K562 (cell line): ENCODE measurements around the gene BBC3. TPM values are rescaled to one million over a fixed set of nuclear protein-coding genes. Genes with fewer than 3 reads are reported as not detected.
A peak's percentile ranks its signal among the peaks of the same experiment; 100 is the strongest.

Source experiments
- ATF6 ChIP-seq: sonication (generic); formaldehyde crosslinking; IDR thresholded peaks from 2 replicates; pipeline ENCODE4 v1.4.0; 2020; ENCODE audit warnings: mild to moderate bottlenecking, missing genetic modification reagents
- DNMT1 ChIP-seq: fragments of 450-650 bp; IDR thresholded peaks from 2 replicates; pipeline ENCODE4 v1.6.1; 2016; ENCODE audit warnings: antibody characterized with exemption, mild to moderate bottlenecking
- EHMT2 ChIP-seq: fragments of 450-650 bp; IDR thresholded peaks from 2 replicates; pipeline ENCODE4 v1.6.1; 2018; ENCODE audit warnings: antibody characterized with exemption
- HNRNPUL1 ChIP-seq: fragments of 200-400 bp; formaldehyde crosslinking; IDR thresholded peaks from 2 replicates; pipeline ENCODE4 v1.6.1; 2017; ENCODE audit warnings: low read length
- KLF10 ChIP-seq: fragments of 250-450 bp; sonication (Bioruptor Pico); IDR thresholded peaks from 2 replicates; pipeline ENCODE4 v1.6.1; 2021; ENCODE audit warnings: matching md5 sums
- MAFG ChIP-seq: fragments of 450-650 bp; conservative IDR thresholded peaks from 2 replicates; pipeline ENCODE4 v1.6.1; 2016; ENCODE audit warnings: missing genetic modification characterization, missing compliant biosample characterization
- NFE2 ChIP-seq: IDR thresholded peaks from 2 replicates; pipeline ENCODE4 v1.6.1; 2014; ENCODE audit warnings: antibody characterized with exemption, low read depth
- NR0B1 ChIP-seq: fragments of 450-650 bp; IDR thresholded peaks from one replicate; pipeline ENCODE4 v1.6.1; 2018; ENCODE audit warnings: mild to moderate bottlenecking, moderate library complexity; ENCODE audit not compliant: partially characterized antibody
- NR2F6 ChIP-seq: fragments of 450-650 bp; formaldehyde crosslinking; IDR thresholded peaks from 2 replicates; pipeline ENCODE4 v1.4.0; 2020; ENCODE audit warnings: mild to moderate bottlenecking
- PYGO2 ChIP-seq: fragments of 450-650 bp; IDR thresholded peaks from 2 replicates; pipeline ENCODE4 v1.6.1; 2016; ENCODE audit warnings: mild to moderate bottlenecking, missing genetic modification characterization, moderate library complexity, missing compliant biosample characterization
- RHOXF2B ChIP-seq: fragments of 250-450 bp; sonication (Bioruptor Pico); conservative IDR thresholded peaks from 2 replicates; pipeline ENCODE4 v1.5.1; 2021
- SNAPC5 ChIP-seq: fragments of 250-450 bp; sonication (Bioruptor Pico); IDR thresholded peaks from 2 replicates; pipeline ENCODE4 v1.8.0; 2021; ENCODE audit warnings: moderate library complexity, mild to moderate bottlenecking, inconsistent platforms
- YY1 ChIP-seq, 3 experiments: IDR thresholded peaks; 2 replicates each; pipeline ENCODE4 v1.6.1; 2011; ENCODE audit warnings: low read length in 2 of 3, mild to moderate bottlenecking in 2 of 3, moderate library complexity in 2 of 3, borderline replicate concordance in 1 of 3, control low read depth in 1 of 3, low read depth in 1 of 3; ENCODE audit not compliant: insufficient read depth in 3 of 3, insufficient replicate concordance in 2 of 3, control insufficient read depth in 1 of 3, insufficient read length in 1 of 3; ENCODE audit errors: extremely low read depth in 1 of 3
- ZBTB33 ChIP-seq: sonication (generic); formaldehyde crosslinking; IDR thresholded peaks from 2 replicates; pipeline ENCODE4 v1.8.1; 2023; ENCODE audit warnings: mild to moderate bottlenecking, missing genetic modification reagents
- ZMIZ1 ChIP-seq, 2 experiments: fragments of 150-350 bp in 1 of 2; IDR thresholded peaks; 2 replicates each; pipeline ENCODE4 v1.6.1; 2012 to 2016; ENCODE audit warnings: low read depth in 2 of 2, low read length in 2 of 2, mild to moderate bottlenecking in 1 of 2, moderate library complexity in 1 of 2
- ZNF217 ChIP-seq: sonication (generic); formaldehyde crosslinking; IDR thresholded peaks from 2 replicates; pipeline ENCODE4 v1.8.0; 2022; ENCODE audit warnings: mild to moderate bottlenecking, missing genetic modification reagents
- ZNF561 ChIP-seq: fragments of 450-650 bp; formaldehyde crosslinking; conservative IDR thresholded peaks from 2 replicates; pipeline ENCODE4 v1.4.0; 2020; ENCODE audit warnings: mild to moderate bottlenecking, moderate library complexity
- ZNF584 ChIP-seq: fragments of 200-800 bp; sonication (Bioruptor generic); IDR thresholded peaks from 2 replicates; pipeline ENCODE4 v1.6.1; 2016; ENCODE audit warnings: low read depth, mild to moderate bottlenecking, missing genetic modification characterization, missing compliant biosample characterization
- polyA plus RNA-seq, 8 experiments: library from polyadenylated mRNA; depleted of rRNA in 4 of 8; stranded (reverse) in 5 of 8; unstranded in 3 of 8; fragments of >200 nt; fragmentation: Nextera tagmentation in 2 of 8; fragmentation: Illumina TruSeq in 1 of 8; extraction: Ambion mirVana in 2 of 8; extraction: Trizol in 1 of 8; gene quantifications; 2 replicates each; pipeline versions ENCODE4 v1.2.1 to v1.2.3, GENCODE V29; 2011 to 2014; ENCODE audit warnings: inconsistent platforms in 1 of 8, missing spikeins in 1 of 8
- total RNA-seq, 7 experiments: library from RNA; depleted of rRNA in 6 of 7; stranded (reverse); fragments of >200 nt in 6 of 7; fragmentation: Illumina TruSeq in 2 of 7; extraction: Trizol in 2 of 7; gene quantifications; 2 replicates each; pipeline versions ENCODE4 v1.2.1 to v1.2.3, GENCODE V29; 2011 to 2021; ENCODE audit warnings: low replicate concordance in 1 of 7

The BBC3 gene
- total and polyA plus RNA-seq, 9 of the 15 experiments (the other 6 are each of a cell fraction or from before 2014, with no cell fraction given) = 0.15 to 30.7 (median 4.8) TPM

- no peak for TF ChIP-seq NR0B1
- TF ChIP-seq NFE2 = no peak
- TF ChIP-seq NR2F6 (CRISPR knock-in tag) = no peak
- no peak for TF ChIP-seq ZNF584 (CRISPR knock-in tag)
- no peak for TF ChIP-seq HNRNPUL1
- TF ChIP-seq KLF10 (CRISPR knock-in tag) = no peak
- TF ChIP-seq DNMT1 = no peak
- TF ChIP-seq ATF6 (CRISPR knock-in tag) = no peak
- TF ChIP-seq SNAPC5 (CRISPR knock-in tag) = no peak
- no peak for TF ChIP-seq PYGO2 (tag)
- TF ChIP-seq EHMT2 = no peak
- 0 out of 2 replicates have a peak, but pooled peaks have one; percentile 39 for TF ChIP-seq MAFG (tag)
- no peak for TF ChIP-seq RHOXF2B (CRISPR knock-in tag)
- TF ChIP-seq ZMIZ1 (IDR thresholded peaks at IDR 0.05; ENCODE audit: low read depth in 2 of 2, low read length in 2 of 2) = no peak
- no peak for TF ChIP-seq ZNF561 (CRISPR knock-in tag)
- TF ChIP-seq ZNF217 (CRISPR knock-in tag) = no peak
- TF ChIP-seq YY1 (IDR thresholded peaks at IDR 0.05; ENCODE audit: borderline replicate concordance in 1 of 3, control insufficient read depth in 1 of 3, extremely low read depth in 1 of 3, insufficient read depth in 3 of 3, insufficient read length in 1 of 3, insufficient replicate concordance in 2 of 3, low read depth in 1 of 3, low read length in 2 of 3) = no peak
- TF ChIP-seq ZBTB33 = no peak
These were observed 41.7 kb upstream of the BBC3 start (continued) for GRCh38 chr19:47272448-47273312.
